ENCODE results near the gene TMEM87B.

The TMEM87B gene

DNA sequence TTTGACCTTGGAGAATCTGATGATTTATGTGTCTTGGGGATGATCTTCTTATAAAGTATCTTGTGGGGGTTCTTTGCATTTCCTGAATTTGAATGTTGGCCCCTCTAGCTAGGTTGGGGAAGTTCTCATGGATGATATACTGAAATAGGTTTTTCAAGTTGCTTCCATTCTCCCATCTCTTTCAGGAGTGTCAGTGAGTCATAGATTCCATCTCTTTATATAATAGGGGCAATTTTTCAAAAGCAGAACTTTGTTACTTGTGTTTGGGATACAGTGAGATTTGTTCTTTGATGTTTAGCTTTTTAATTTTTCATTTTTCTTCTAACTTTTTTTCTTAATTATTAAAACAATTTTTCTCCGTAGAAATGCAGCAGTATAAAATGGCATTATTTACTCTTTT lies 19.4 kb downstream of the TMEM87B start:
- Histone ChIP-seq H3K9ac (ENCODE audit: low read depth, low read length) (no peak overlapping the region), H3K36me3 (ENCODE audit: insufficient read depth, low read length) (peaks cover 37% of the 10 kb centered on the region), H3K27me3 (ENCODE audit: control insufficient read depth, insufficient read depth, low read length) (no peaks in the 10 kb centered on the region), H3K4me1 (ENCODE audit: control insufficient read depth, insufficient read depth, low read length) (peaks cover 8% of the 10 kb centered on the region), H3K9me3 (replicated peaks; ENCODE audit: low read length) (no peaks in the 10 kb centered on the region), H3K4me2 (ENCODE audit: low read length) (no peak overlapping the region), H3K4me3 (ENCODE audit: low read length) (no peak overlapping the region)

- Histone ChIP-seq H3K4me3 (ENCODE audit: low read length) (no peak overlapping the region), H3K4me2 (ENCODE audit: low read length) (no peak overlapping the region), H3K9ac (ENCODE audit: low read depth, low read length) (no peak overlapping the region), H3K27me3 (ENCODE audit: control insufficient read depth, insufficient read depth, low read length) (no peaks in the 10 kb centered on the region), H3K36me3 (ENCODE audit: insufficient read depth, low read length) (peaks cover 36% of the 10 kb centered on the region), H3K9me3 (replicated peaks; ENCODE audit: low read length) (no peaks in the 10 kb centered on the region), H3K4me1 (ENCODE audit: control insufficient read depth, insufficient read depth, low read length) (peaks cover 8% of the 10 kb centered on the region)
Measured at GRCh38 chr2:112075490-112076260, 20.6 kb downstream of the TMEM87B start.

- Histone ChIP-seq H3K36me3 (ENCODE audit: insufficient read depth, low read length) (peaks cover 58% of the 10 kb centered on the region), H3K9ac (ENCODE audit: low read depth, low read length) (no peak overlapping the region)
Measured at GRCh38 chr2:112077814-112078213, 22.7 kb downstream of the TMEM87B start.

GRCh38 chr2:112081262-112081661 lies 26.2 kb downstream of the TMEM87B start:
- H3K4me1 ChIP-seq (ENCODE audit: control insufficient read depth, insufficient read depth, low read length), result no peaks in the 10 kb centered on the region

More at GRCh38 chr2:112077814-112078213, 22.7 kb downstream of the TMEM87B start:
- no peaks in the 10 kb centered on the region for H3K9me3 ChIP-seq (replicated peaks; ENCODE audit: low read length)
- no peak overlapping the region for H3K4me2 ChIP-seq (ENCODE audit: low read length)
- H3K4me3 ChIP-seq (ENCODE audit: low read length), result no peak overlapping the region
- no peaks in the 10 kb centered on the region for H3K27me3 ChIP-seq (ENCODE audit: control insufficient read depth, insufficient read depth, low read length)
- H3K4me1 ChIP-seq (ENCODE audit: control insufficient read depth, insufficient read depth, low read length), result peaks cover 8% of the 10 kb centered on the region

DNA sequence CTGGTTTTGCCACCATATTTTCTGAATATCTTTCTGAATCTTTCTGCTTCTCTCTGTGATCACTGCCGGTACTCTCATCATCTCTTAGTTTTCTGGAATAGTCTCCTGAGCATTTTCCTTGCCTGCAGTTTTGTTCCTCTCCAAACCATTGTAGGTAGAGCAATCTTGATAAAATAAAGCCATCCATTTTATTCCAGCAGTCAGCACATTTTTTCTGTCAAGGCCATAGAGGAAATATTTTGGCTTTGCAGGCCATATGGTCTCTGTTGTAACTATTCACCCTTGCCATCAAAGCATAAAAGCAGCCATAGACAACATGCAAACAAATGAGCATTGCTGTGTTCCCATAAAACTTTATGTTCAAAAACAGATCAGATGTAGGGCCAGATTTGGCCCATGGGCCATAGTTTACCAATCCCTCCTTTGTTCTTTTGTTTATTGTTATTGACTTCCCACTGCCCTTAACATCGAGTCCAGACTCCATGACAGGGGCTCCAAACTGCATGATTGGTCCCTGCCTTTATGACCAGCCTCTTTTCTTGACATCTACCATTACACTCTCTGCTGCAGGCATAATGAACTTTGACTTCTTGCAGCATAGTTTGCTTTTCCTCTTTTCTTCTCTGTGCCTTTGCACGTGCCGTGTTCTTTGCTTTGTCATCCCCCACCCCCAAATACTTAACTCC lies 29.8 kb downstream of the TMEM87B start:
- H3K36me3 ChIP-seq (ENCODE audit: insufficient read depth, low read length), result peaks cover 90% of the 10 kb centered on the region

More at GRCh38 chr2:112081262-112081661, 26.2 kb downstream of the TMEM87B start:
- Histone ChIP-seq H3K9me3 (replicated peaks; ENCODE audit: low read length) (no peaks in the 10 kb centered on the region), H3K36me3 (ENCODE audit: insufficient read depth, low read length) (peaks cover 78% of the 10 kb centered on the region), H3K27me3 (ENCODE audit: control insufficient read depth, insufficient read depth, low read length) (no peaks in the 10 kb centered on the region), H3K4me3 (ENCODE audit: low read length) (no peak overlapping the region), H3K4me2 (ENCODE audit: low read length) (no peak overlapping the region), H3K9ac (ENCODE audit: low read depth, low read length) (no peak overlapping the region)

DNA sequence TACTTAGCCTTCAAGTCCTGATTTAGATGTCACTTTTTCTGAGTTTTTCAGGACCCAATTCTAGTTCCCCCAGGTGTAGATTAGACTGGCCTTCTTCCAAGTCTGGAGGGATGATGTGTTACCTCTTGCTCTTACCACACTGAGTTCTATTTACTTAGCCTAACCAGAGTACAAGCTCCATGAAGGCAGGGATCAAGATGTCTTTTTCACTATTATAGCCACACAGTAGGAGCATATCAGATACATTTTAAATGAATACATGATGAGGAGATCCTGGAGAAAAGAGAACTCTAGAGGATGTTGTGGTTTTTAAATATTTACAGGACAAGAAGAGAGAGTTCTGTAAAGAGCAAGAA lies 30.3 kb downstream of the TMEM87B start:
- H3K27me3 ChIP-seq (ENCODE audit: control insufficient read depth, insufficient read depth, low read length), result no peaks in the 10 kb centered on the region
- H3K4me3 ChIP-seq (ENCODE audit: low read length), result no peak overlapping the region
- H3K9me3 ChIP-seq (replicated peaks; ENCODE audit: low read length), result no peaks in the 10 kb centered on the region
- H3K4me2 ChIP-seq (ENCODE audit: low read length), result no peak overlapping the region
- no peak overlapping the region for H3K9ac ChIP-seq (ENCODE audit: low read depth, low read length)
- H3K4me1 ChIP-seq (ENCODE audit: control insufficient read depth, insufficient read depth, low read length), result no peaks in the 10 kb centered on the region
- H3K36me3 ChIP-seq (ENCODE audit: insufficient read depth, low read length), result peaks cover 95% of the 10 kb centered on the region

More for the DNA sequence above, 29.8 kb downstream of the TMEM87B start:
- Histone ChIP-seq H3K9me3 (replicated peaks; ENCODE audit: low read length) (no peaks in the 10 kb centered on the region), H3K9ac (ENCODE audit: low read depth, low read length) (no peak overlapping the region), H3K4me1 (ENCODE audit: control insufficient read depth, insufficient read depth, low read length) (no peaks in the 10 kb centered on the region), H3K27me3 (ENCODE audit: control insufficient read depth, insufficient read depth, low read length) (no peaks in the 10 kb centered on the region), H3K4me2 (ENCODE audit: low read length) (no peak overlapping the region), H3K4me3 (ENCODE audit: low read length) (no peak overlapping the region)

DNA sequence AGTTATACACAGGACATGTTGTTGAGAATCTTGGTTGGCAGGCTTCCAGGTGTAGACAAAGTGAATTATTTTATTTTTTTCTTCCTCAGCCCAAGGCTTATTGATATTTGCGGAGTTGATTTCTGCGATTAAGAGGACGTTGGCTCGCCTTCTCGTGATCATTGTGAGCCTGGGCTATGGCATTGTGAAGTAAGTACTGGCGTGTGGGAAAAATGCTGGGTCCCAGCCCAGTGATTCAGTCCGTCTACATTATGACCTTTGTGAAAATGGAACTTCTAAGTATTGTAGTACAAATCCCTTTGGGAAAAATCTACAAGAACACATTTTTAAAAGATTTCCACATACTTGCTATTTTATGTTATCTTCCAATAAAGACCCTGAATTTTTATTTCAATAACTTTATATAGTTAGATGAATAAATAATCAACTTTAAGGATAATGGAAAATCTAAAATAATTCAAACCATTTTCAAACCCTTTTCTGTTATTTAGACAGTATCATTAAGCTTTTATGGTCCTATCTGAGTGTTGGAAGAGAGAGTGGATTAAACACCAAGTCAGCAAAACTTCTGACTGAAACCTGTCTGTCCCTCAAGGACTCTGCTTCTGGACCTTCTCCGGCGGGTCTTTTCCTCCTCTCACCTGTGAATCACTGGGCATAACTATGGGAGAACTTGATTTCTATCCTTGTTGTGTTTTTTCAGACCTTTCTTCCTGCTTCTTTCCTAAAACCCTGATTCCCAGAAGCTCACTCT lies 31.0 kb downstream of the TMEM87B start:
- H3K36me3 ChIP-seq (ENCODE audit: insufficient read depth, low read length), result peaks cover 93% of the 10 kb centered on the region
- no peaks in the 10 kb centered on the region for H3K9me3 ChIP-seq (replicated peaks; ENCODE audit: low read length)
- no peaks in the 10 kb centered on the region for H3K4me1 ChIP-seq (ENCODE audit: control insufficient read depth, insufficient read depth, low read length)
- H3K4me3 ChIP-seq (ENCODE audit: low read length), result no peak overlapping the region
- no peak overlapping the region for H3K4me2 ChIP-seq (ENCODE audit: low read length)
- H3K9ac ChIP-seq (ENCODE audit: low read depth, low read length), result no peak overlapping the region
- H3K27me3 ChIP-seq (ENCODE audit: control insufficient read depth, insufficient read depth, low read length), result no peaks in the 10 kb centered on the region

DNA sequence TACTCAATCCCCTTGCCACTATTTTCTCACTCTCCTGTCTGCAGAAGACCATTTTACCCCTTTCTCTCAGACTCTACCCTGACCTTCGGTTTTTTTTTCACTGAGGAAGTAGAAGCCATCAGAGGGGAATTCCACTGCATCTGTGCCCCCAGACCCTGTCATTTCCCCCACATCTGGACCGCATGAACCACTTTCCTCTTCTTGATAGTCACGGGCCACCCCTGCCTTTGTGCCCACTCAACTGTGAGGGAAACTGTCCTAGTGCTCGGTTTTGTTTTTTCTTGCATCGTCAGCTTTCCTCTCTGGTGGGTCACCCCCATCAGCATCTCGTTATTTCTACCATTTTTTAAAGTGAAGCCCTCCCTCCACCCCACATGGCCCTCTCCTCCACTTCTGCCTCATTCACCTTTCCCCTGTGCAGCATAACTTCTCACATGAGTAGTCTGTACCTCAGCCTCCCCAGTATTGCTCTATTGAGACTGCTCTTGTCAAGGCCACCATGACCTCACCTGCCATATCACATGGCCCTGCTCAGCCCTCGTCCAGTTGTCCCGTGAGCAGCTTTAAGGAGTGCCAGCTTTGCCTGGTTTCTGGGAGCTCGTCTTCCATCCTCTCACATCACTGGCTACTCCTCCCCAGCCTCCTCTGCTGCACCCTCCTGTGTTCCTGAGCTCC lies 32.4 kb downstream of the TMEM87B start:
- H3K9me3 ChIP-seq (replicated peaks; ENCODE audit: low read length), result no peaks in the 10 kb centered on the region
- H3K36me3 ChIP-seq (ENCODE audit: insufficient read depth, low read length), result peaks cover 83% of the 10 kb centered on the region
- no peaks in the 10 kb centered on the region for H3K27me3 ChIP-seq (ENCODE audit: control insufficient read depth, insufficient read depth, low read length)
- H3K9ac ChIP-seq (ENCODE audit: low read depth, low read length), result no peak overlapping the region
- H3K4me1 ChIP-seq (ENCODE audit: control insufficient read depth, insufficient read depth, low read length), result peaks cover 5% of the 10 kb centered on the region
- no peak overlapping the region for H3K4me3 ChIP-seq (ENCODE audit: low read length)
- no peak overlapping the region for H3K4me2 ChIP-seq (ENCODE audit: low read length)

- peaks cover 65% of the 10 kb centered on the region for H3K36me3 ChIP-seq (ENCODE audit: insufficient read depth, low read length)
- no peak overlapping the region for H3K4me2 ChIP-seq (ENCODE audit: low read length)
- H3K9me3 ChIP-seq (replicated peaks; ENCODE audit: low read length), result no peaks in the 10 kb centered on the region
- peaks cover 17% of the 10 kb centered on the region for H3K4me1 ChIP-seq (ENCODE audit: control insufficient read depth, insufficient read depth, low read length)
- no peak overlapping the region for H3K4me3 ChIP-seq (ENCODE audit: low read length)
- H3K9ac ChIP-seq (ENCODE audit: low read depth, low read length), result no peak overlapping the region
- H3K27me3 ChIP-seq (ENCODE audit: control insufficient read depth, insufficient read depth, low read length), result no peaks in the 10 kb centered on the region
Measured at GRCh38 chr2:112089375-112089774, 34.3 kb downstream of the TMEM87B start.

GRCh38 chr2:112092286-112093041 lies 37.4 kb downstream of the TMEM87B start:
- Histone ChIP-seq H3K4me2 (ENCODE audit: low read length) (peak overlapping the region; percentile 24), H3K27me3 (ENCODE audit: control insufficient read depth, insufficient read depth, low read length) (no peaks in the 10 kb centered on the region), H3K4me3 (ENCODE audit: low read length) (no peak overlapping the region), H3K9me3 (replicated peaks; ENCODE audit: low read length) (no peaks in the 10 kb centered on the region), H3K4me1 (ENCODE audit: control insufficient read depth, insufficient read depth, low read length) (peaks cover 17% of the 10 kb centered on the region), H3K9ac (ENCODE audit: low read depth, low read length) (no peak overlapping the region), H3K36me3 (ENCODE audit: insufficient read depth, low read length) (peaks cover 51% of the 10 kb centered on the region)
